HepG2 (cell line): ENCODE measurements around the gene SESN2. TPM values are rescaled to one million over a fixed set of nuclear protein-coding genes. Genes with fewer than 3 reads are reported as not detected.
A peak's percentile ranks its signal among the peaks of the same experiment; 100 is the strongest.

Source experiments
- ATF1 ChIP-seq: IDR thresholded peaks from 2 replicates; pipeline ENCODE4 v1.6.1; 2016; ENCODE audit warnings: mild to moderate bottlenecking, control low read depth
- CENPT ChIP-seq: sonication (generic); formaldehyde crosslinking; IDR thresholded peaks from 2 replicates; pipeline ENCODE4 v1.8.0; 2022; ENCODE audit warnings: low read depth, mild to moderate bottlenecking, moderate library complexity, missing genetic modification reagents
- CERS6 ChIP-seq: sonication (generic); formaldehyde crosslinking; IDR thresholded peaks from 2 replicates; pipeline ENCODE4 v1.5.0; 2020; ENCODE audit warnings: missing genetic modification reagents
- ELF1 ChIP-seq: sonication (generic); formaldehyde crosslinking; IDR thresholded peaks from 2 replicates; pipeline ENCODE4 v1.4.0; 2020; ENCODE audit warnings: missing genetic modification reagents
- GPBP1L1 ChIP-seq: sonication (generic); formaldehyde crosslinking; IDR thresholded peaks from 2 replicates; pipeline ENCODE4 v1.5.0; 2020; ENCODE audit warnings: mild to moderate bottlenecking, missing genetic modification reagents
- JUND ChIP-seq: sonication (generic); formaldehyde crosslinking; IDR thresholded peaks from 2 replicates; pipeline ENCODE4 v1.8.0; 2022; ENCODE audit warnings: mild to moderate bottlenecking, missing genetic modification reagents
- MLLT10 ChIP-seq: sonication (generic); formaldehyde crosslinking; IDR thresholded peaks from 2 replicates; pipeline ENCODE4 v1.4.0; 2020; ENCODE audit warnings: missing genetic modification reagents
- MTF1 ChIP-seq: sonication (generic); formaldehyde crosslinking; IDR thresholded peaks from 2 replicates; pipeline ENCODE4 v1.5.0; 2020; ENCODE audit warnings: missing genetic modification reagents
- MXI1 ChIP-seq: IDR thresholded peaks from 3 replicates; pipeline ENCODE4 v1.6.1; 2012; ENCODE audit warnings: low read depth, low read length, inconsistent platforms, borderline replicate concordance
- NPAS2 ChIP-seq: sonication (generic); formaldehyde crosslinking; IDR thresholded peaks from 2 replicates; pipeline ENCODE4 v1.8.0; 2022; ENCODE audit warnings: mild to moderate bottlenecking, missing genetic modification reagents, borderline replicate concordance
- PLSCR1 ChIP-seq: sonication (generic); formaldehyde crosslinking; IDR thresholded peaks from 2 replicates; pipeline ENCODE4 v1.5.0; 2020; ENCODE audit warnings: missing genetic modification reagents, mild to moderate bottlenecking, borderline replicate concordance
- RAD21 ChIP-seq: fragments of 450-650 bp; formaldehyde crosslinking; IDR thresholded peaks from 2 replicates; pipeline ENCODE4 v1.5.0; 2020; ENCODE audit warnings: mild to moderate bottlenecking
- RARG ChIP-seq: sonication (generic); formaldehyde crosslinking; IDR thresholded peaks from 2 replicates; pipeline ENCODE4 v1.4.0; 2020; ENCODE audit warnings: low read depth, mild to moderate bottlenecking, missing genetic modification reagents
- RBM22 ChIP-seq: fragments of 200-400 bp; formaldehyde crosslinking; optimal IDR thresholded peaks from 2 replicates; pipeline ENCODE3; 2017; ENCODE audit warnings: mild to moderate bottlenecking, low read length, moderate library complexity
- RCOR2 ChIP-seq: IDR thresholded peaks from 2 replicates; pipeline ENCODE4 v1.6.1; 2016; ENCODE audit warnings: missing biosample characterization, missing genetic modification reagents
- ZBTB33 ChIP-seq: sonication (generic); formaldehyde crosslinking; IDR thresholded peaks from 2 replicates; pipeline ENCODE4 v1.4.0; 2020; ENCODE audit warnings: missing genetic modification reagents
- ZFX ChIP-seq: sonication (generic); formaldehyde crosslinking; IDR thresholded peaks from 2 replicates; pipeline ENCODE4 v1.4.0; 2020; ENCODE audit warnings: mild to moderate bottlenecking, low read depth, missing genetic modification reagents, moderate library complexity
- ZNF263 ChIP-seq: sonication (generic); formaldehyde crosslinking; IDR thresholded peaks from 2 replicates; pipeline ENCODE4 v1.4.0; 2020; ENCODE audit warnings: missing genetic modification reagents
- ZNF513 ChIP-seq: sonication (generic); formaldehyde crosslinking; conservative IDR thresholded peaks from 2 replicates; pipeline ENCODE4 v1.5.0; 2020; ENCODE audit warnings: missing genetic modification reagents
- ZNF577 ChIP-seq: sonication (generic); formaldehyde crosslinking; IDR thresholded peaks from 2 replicates; pipeline ENCODE4 v1.4.0; 2020; ENCODE audit warnings: mild to moderate bottlenecking, low read depth, missing genetic modification reagents, borderline replicate concordance
- ZNF766 ChIP-seq: sonication (generic); formaldehyde crosslinking; IDR thresholded peaks from 2 replicates; pipeline ENCODE4 v1.5.0; 2020; ENCODE audit warnings: missing genetic modification reagents, borderline replicate concordance
- ZNF770 ChIP-seq: sonication (generic); formaldehyde crosslinking; IDR thresholded peaks from 2 replicates; pipeline ENCODE4 v1.5.0; 2020; ENCODE audit warnings: mild to moderate bottlenecking, missing genetic modification reagents
- polyA plus RNA-seq, 8 experiments: library from polyadenylated mRNA; depleted of rRNA in 3 of 8; stranded (reverse) in 7 of 8; unstranded in 1 of 8; fragments of >200 nt; fragmentation: Illumina TruSeq in 4 of 8; extraction: Trizol in 4 of 8; gene quantifications; 2 replicates each; pipeline versions ENCODE4 v1.2.1 to v1.2.3, GENCODE V29; 2011 to 2016; ENCODE audit warnings: low read depth in 4 of 8, missing spikeins in 1 of 8, mixed read lengths in 1 of 8; ENCODE audit not compliant: insufficient read depth in 1 of 8
- total RNA-seq, 5 experiments: library from RNA; depleted of rRNA; stranded (reverse); fragments of >200 nt; fragmentation: Illumina TruSeq; extraction: Trizol; gene quantifications; 2 replicates each; pipeline ENCODE4 v1.2.3, GENCODE V29; 2016; ENCODE audit warnings: low read depth in 1 of 5

Gene SESN2
- total and polyA plus RNA-seq, 2 of the 13 experiments (the other 11 are each of a cell fraction or from before 2014, with no cell fraction given): 13.2 to 19.1 TPM

- TF ChIP-seq NPAS2 (no peak), ZNF513 (CRISPR knock-in tag) (no peak), ZBTB33 (CRISPR knock-in tag) (no peak), ZNF577 (CRISPR knock-in tag) (no peak), RARG (CRISPR knock-in tag) (no peak), ZNF770 (CRISPR knock-in tag) (no peak), ZFX (peak; percentile 72), ELF1 (CRISPR knock-in tag) (no peak), RAD21 (CRISPR knock-in tag) (no peak), JUND (CRISPR knock-in tag) (no peak), RCOR2 (CRISPR knock-in tag) (no peak), ATF1 (CRISPR knock-in tag) (no peak), MLLT10 (no peak), CENPT (CRISPR knock-in tag) (no peak), CERS6 (CRISPR knock-in tag) (no peak), ZNF766 (no peak), MTF1 (CRISPR knock-in tag) (no peak), RBM22 (peak; percentile 67), GPBP1L1 (CRISPR knock-in tag) (no peak), MXI1 (peak; percentile 57; the same call in 1 of the 3 replicates), ZNF263 (CRISPR knock-in tag) (no peak), PLSCR1 (CRISPR knock-in tag) (no peak)
These were observed 26.6 kb upstream of the SESN2 start, which contains the start of gene DNAJC8 (continued) for GRCh38 chr1:28232558-28233263.
